ENCODE data around the gene PEX5L.

GRCh38 chr3:179750720-179751328 is 285.9 kb downstream of the PEX5L start:
- TF ChIP-seq CTCF (IDR thresholded peaks at IDR 0.05) (no peak), POLR2A (IDR thresholded peaks at IDR 0.05) (no peak), EP300 (IDR thresholded peaks at IDR 0.05) (no peak)
